ENCODE results near the gene SERPINE1. TPM values are rescaled to one million over a fixed set of nuclear protein-coding genes. Genes with fewer than 3 reads are reported as not detected.
"Not testable (repeated sequence)": the region's sequence is repeated elsewhere in the genome, so short reads cannot be mapped to it uniquely, and the experiment has no call there.

Gene SERPINE1
- total RNA-seq = 100 to 1,000 TPM in 1 of 8 experiments, 10 to 100 TPM in 1, 1 to 10 TPM in 2, under 1 TPM in 4; 0.05 to 128 (median 0.93) TPM

GRCh38 chr7:101126651-101127459 lies at the start of gene SERPINE1:
Gene SERPINE1, plus strand, starts transcription at chr7:101127104. Its CDS starts 1,290 bp downstream, at chr7:101128394.
- 0 to 27% (median 8%) methylated on average over 1 to 10 of the region's 22 CpGs; no CpG with 5 or more reads in 1 of the 10 experiments for WGBS, 10 experiments
- in situ Hi-C loops (cut with MboI; ENCODE audit: low pct_unique_long_range_greater_than_20kb in 2 of 9, low sequenced_read_pairs in 9 of 9, unreplicated experiment in 9 of 9) = loop anchor here in 2 of 9 experiments (25.0 kb wide), 1 partner anchor 160 kb away; no protein-coding TSS in a partner anchor
- H3K4me1 ChIP-seq (replicated peaks in 1 of 2) = peaks cover 7 to 29% of the 10 kb centered on the region in 2 donors
- H3K27ac ChIP-seq = peak within 1 kb of the TSS in 1 of 2 donors; percentile 2
- ATAC-seq (replicated peaks in 6 of 8) = peak; percentile 75 to 98 (median 94)
- peak within 1 kb of the TSS in 2 of 5 donors; percentile 16 for H3K4me3 ChIP-seq

GRCh38 chr7:101077303-101078086 lies 49.4 kb upstream of the SERPINE1 start:
- WGBS, 10 experiments = 0 to 80% (median 55%) methylated on average over 1 to 6 of the region's 13 CpGs; no CpG with 5 or more reads in 2 of the 10 experiments
- H3K4me1 ChIP-seq (replicated peaks in 1 of 2) = peaks cover 4 to 12% of the 10 kb centered on the region in 2 donors
- peak; percentile 93 to 99 (median 98) for ATAC-seq (replicated peaks in 6 of 8)
- peak overlapping the region in 1 of 2 donors; percentile 23 for H3K27ac ChIP-seq
- no peak overlapping the region for H3K4me3 ChIP-seq
- in situ Hi-C loops (cut with MboI; ENCODE audit: low pct_unique_long_range_greater_than_20kb in 2 of 9, low sequenced_read_pairs in 9 of 9, unreplicated experiment in 9 of 9) = loop anchor here in 1 of 9 experiments (10.0 kb wide), 1 partner anchor 183 kb away; the partner anchor contains the start of gene ACHE

GRCh38 chr7:101081432-101081831 lies 45.5 kb upstream of the SERPINE1 start:
- in situ Hi-C loops (cut with MboI; ENCODE audit: low pct_unique_long_range_greater_than_20kb in 2 of 9, low sequenced_read_pairs in 9 of 9, unreplicated experiment in 9 of 9) = no loop called here
- WGBS, 10 experiments = 82 to 100% (median 88%) methylated on average over 1 of the region's 1 CpG; no CpG with 5 or more reads in 3 of the 10 experiments
- Histone ChIP-seq H3K4me1 (replicated peaks in 1 of 2) (peaks cover 9 to 16% of the 10 kb centered on the region in 2 donors), H3K27ac (no peak overlapping the region), H3K4me3 (no peak overlapping the region)
- no peak for ATAC-seq (replicated peaks in 6 of 8)

GRCh38 chr7:101084865-101085161 lies 42.1 kb upstream of the SERPINE1 start:
- in situ Hi-C loops (cut with MboI; ENCODE audit: low pct_unique_long_range_greater_than_20kb in 2 of 9, low sequenced_read_pairs in 9 of 9, unreplicated experiment in 9 of 9) = no loop called here
- Histone ChIP-seq H3K4me1 (replicated peaks in 1 of 2) (peaks cover 4 to 12% of the 10 kb centered on the region in 2 donors), H3K4me3 (peak overlapping the region in 3 of 5 donors; percentile 46 to 51 (median 50)), H3K27ac (peak overlapping the region in 1 of 2 donors; percentile 76)
- no peak for ATAC-seq (replicated peaks in 6 of 8)
- WGBS, 10 experiments = 0 to 100% (median 81%) methylated on average over 1 to 5 of the region's 5 CpGs; no CpG with 5 or more reads in 6 of the 10 experiments

- Histone ChIP-seq H3K4me3 (peak within 1 kb of the TSS; percentile 25 to 51 (median 46)), H3K4me1 (replicated peaks in 1 of 2) (peaks cover 4 to 12% of the 10 kb centered on the region in 2 donors), H3K27ac (peak within 1 kb of the TSS; percentile 39 to 76)
- in situ Hi-C loops (cut with MboI; ENCODE audit: low pct_unique_long_range_greater_than_20kb in 2 of 9, low sequenced_read_pairs in 9 of 9, unreplicated experiment in 9 of 9) = no loop called here
- ATAC-seq (replicated peaks in 6 of 8) = peak; percentile 90 to 97 (median 96)
- 0 to 24% (median 0%) methylated on average over 1 to 3 of the region's 26 CpGs; no CpG with 5 or more reads in 7 of the 10 experiments for WGBS, 10 experiments
Measured at GRCh38 chr7:101085162-101085964, 41.5 kb upstream of the SERPINE1 start, which contains the start of gene TRIM56. Gene TRIM56, plus strand, starts transcription at chr7:101085481. Its CDS starts 1,832 bp downstream, at chr7:101087313.

GRCh38 chr7:101087334-101088068 lies 39.4 kb upstream of the SERPINE1 start:
- H3K4me3 ChIP-seq = no peak overlapping the region
- H3K27ac ChIP-seq = no peak overlapping the region
- ATAC-seq (replicated peaks in 6 of 8) = no peak
- WGBS, 10 experiments = 83 to 100% (median 93%) methylated on average over 5 to 11 of the region's 45 CpGs; no CpG with 5 or more reads in 6 of the 10 experiments
- peaks cover 4 to 12% of the 10 kb centered on the region in 2 donors for H3K4me1 ChIP-seq (replicated peaks in 1 of 2)
- in situ Hi-C loops (cut with MboI; ENCODE audit: low pct_unique_long_range_greater_than_20kb in 2 of 9, low sequenced_read_pairs in 9 of 9, unreplicated experiment in 9 of 9) = no loop called here

GRCh38 chr7:101088069-101088425 lies 38.9 kb upstream of the SERPINE1 start:
- in situ Hi-C loops (cut with MboI; ENCODE audit: low pct_unique_long_range_greater_than_20kb in 2 of 9, low sequenced_read_pairs in 9 of 9, unreplicated experiment in 9 of 9) = no loop called here
- no peak for ATAC-seq (replicated peaks in 6 of 8)
- Histone ChIP-seq H3K4me1 (replicated peaks in 1 of 2) (peaks cover 4 to 12% of the 10 kb centered on the region in 2 donors), H3K27ac (no peak overlapping the region), H3K4me3 (no peak overlapping the region)
- 95 to 100% (median 100%) methylated on average over 1 to 7 of the region's 21 CpGs; no CpG with 5 or more reads in 5 of the 10 experiments for WGBS, 10 experiments

GRCh38 chr7:101088858-101089529 lies 37.9 kb upstream of the SERPINE1 start:
- no peak overlapping the region for H3K4me3 ChIP-seq
- ATAC-seq (replicated peaks in 6 of 8) = no peak
- H3K4me1 ChIP-seq (replicated peaks in 1 of 2) = peaks cover 4 to 12% of the 10 kb centered on the region in 2 donors
- peak overlapping the region in 1 of 2 donors; percentile 19 for H3K27ac ChIP-seq
- in situ Hi-C loops (cut with MboI; ENCODE audit: low pct_unique_long_range_greater_than_20kb in 2 of 9, low sequenced_read_pairs in 9 of 9, unreplicated experiment in 9 of 9) = no loop called here
- 80 to 100% (median 97%) methylated on average over 4 to 18 of the region's 41 CpGs; no CpG with 5 or more reads in 7 of the 10 experiments for WGBS, 10 experiments

- in situ Hi-C loops (cut with MboI; ENCODE audit: low pct_unique_long_range_greater_than_20kb in 2 of 9, low sequenced_read_pairs in 9 of 9, unreplicated experiment in 9 of 9) = no loop called here
- H3K4me3 ChIP-seq = no peak overlapping the region
- H3K27ac ChIP-seq = no peak overlapping the region
- ATAC-seq (replicated peaks in 6 of 8) = no peak
- H3K4me1 ChIP-seq (replicated peaks in 1 of 2) = peaks cover 2 to 7% of the 10 kb centered on the region in 2 donors
- 72 to 100% (median 94%) methylated on average over 1 to 6 of the region's 9 CpGs; no CpG with 5 or more reads in 4 of the 10 experiments for WGBS, 10 experiments
Measured at GRCh38 chr7:101089876-101090275, 37.0 kb upstream of the SERPINE1 start.

- ATAC-seq (replicated peaks in 6 of 8); H3K27ac ChIP-seq; in situ Hi-C loops (cut with MboI; ENCODE audit: low pct_unique_long_range_greater_than_20kb in 2 of 9, low sequenced_read_pairs in 9 of 9, unreplicated experiment in 9 of 9); H3K4me1 ChIP-seq (replicated peaks in 1 of 2); H3K4me3 ChIP-seq: not testable (repeated sequence)
- no CpG with 5 or more reads among the region's 53 CpGs for whole genome bisulfite sequencing, 10 experiments
Measured at GRCh38 chr7:101092266-101092905, 34.5 kb upstream of the SERPINE1 start.

- Histone ChIP-seq H3K4me3 (no peak overlapping the region), H3K27ac (no peak overlapping the region), H3K4me1 (replicated peaks in 1 of 2) (no peaks in the 10 kb centered on the region)
- 19 to 100% (median 89%) methylated on average over 1 to 4 of the region's 4 CpGs for WGBS, 10 experiments
- no peak for ATAC-seq (replicated peaks in 6 of 8)
- in situ Hi-C loops (cut with MboI; ENCODE audit: low pct_unique_long_range_greater_than_20kb in 2 of 9, low sequenced_read_pairs in 9 of 9, unreplicated experiment in 9 of 9) = no loop called here
Measured at GRCh38 chr7:101093906-101094305, 33.0 kb upstream of the SERPINE1 start.
